Right lung (tissue), 5 donors: ENCODE measurements around the gene LIMS1. TPM values are rescaled to one million over a fixed set of nuclear protein-coding genes. Genes with fewer than 3 reads are reported as not detected.
"Not testable (repeated sequence)": the region's sequence is repeated elsewhere in the genome, so short reads cannot be mapped to it uniquely, and the experiment has no call there.

Source experiments
- DNase-seq, 2 donors: peaks; one replicate each; pipeline ENCODE4 v3.0.0-alpha.2; 2013
- polyA plus RNA-seq, 5 donors: library from polyadenylated mRNA; unstranded; fragments of 120-200 nt; gene quantifications; one replicate each; pipeline versions ENCODE4 v1.2.1 to v1.2.3, GENCODE V29; 2013; ENCODE audit warnings: inconsistent platforms in 1 of 5, low replicate concordance in 1 of 5; ENCODE audit not compliant: insufficient read length in 5 of 5, insufficient read depth in 1 of 5

The LIMS1 gene
- polyA plus RNA-seq, 5 donors = 47.1 to 79.7 (median 66.3) TPM

DNA sequence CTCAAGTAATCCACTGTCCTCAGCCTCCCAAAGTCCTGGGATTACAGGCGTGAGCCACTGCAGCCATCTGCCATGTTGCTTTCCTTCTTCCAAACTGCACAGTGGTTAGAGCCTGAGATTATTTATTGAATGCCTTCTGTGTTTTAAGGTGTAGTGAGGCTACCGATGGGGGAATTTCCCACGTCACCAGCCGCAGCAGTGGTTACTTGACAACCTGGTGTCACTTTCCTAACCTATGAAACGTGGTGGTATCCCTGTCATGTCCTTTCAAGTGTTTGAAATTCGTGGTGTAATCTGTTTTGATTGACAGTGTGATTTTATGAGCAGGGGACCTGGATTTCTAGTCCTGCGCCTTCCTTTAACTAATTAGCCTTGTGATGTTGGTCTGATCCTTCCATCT lies 124.3 kb downstream of the LIMS1 start:
- not testable (repeated sequence) for DNase-seq

DNA sequence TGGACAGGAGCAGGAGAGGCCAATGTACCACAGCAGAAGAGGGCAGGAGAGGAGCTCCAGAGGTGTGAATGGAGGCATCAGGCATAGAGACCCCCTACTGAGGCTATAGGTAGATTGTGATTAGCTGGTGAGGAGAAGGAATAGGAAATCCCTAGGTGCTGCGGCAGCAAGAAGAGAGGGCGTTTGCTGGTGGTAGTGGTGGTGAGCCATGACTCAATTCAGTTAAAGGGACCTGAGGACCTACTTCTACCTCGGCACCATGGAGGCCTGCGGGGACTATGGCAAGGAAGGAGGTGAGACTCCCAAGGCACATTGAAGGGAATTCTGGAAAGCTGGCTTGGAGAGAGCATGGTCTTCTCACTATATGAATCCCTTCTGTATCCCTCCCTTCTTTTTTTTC lies 127.2 kb downstream of the LIMS1 start:
- not testable (repeated sequence) for DNase-seq

DNA sequence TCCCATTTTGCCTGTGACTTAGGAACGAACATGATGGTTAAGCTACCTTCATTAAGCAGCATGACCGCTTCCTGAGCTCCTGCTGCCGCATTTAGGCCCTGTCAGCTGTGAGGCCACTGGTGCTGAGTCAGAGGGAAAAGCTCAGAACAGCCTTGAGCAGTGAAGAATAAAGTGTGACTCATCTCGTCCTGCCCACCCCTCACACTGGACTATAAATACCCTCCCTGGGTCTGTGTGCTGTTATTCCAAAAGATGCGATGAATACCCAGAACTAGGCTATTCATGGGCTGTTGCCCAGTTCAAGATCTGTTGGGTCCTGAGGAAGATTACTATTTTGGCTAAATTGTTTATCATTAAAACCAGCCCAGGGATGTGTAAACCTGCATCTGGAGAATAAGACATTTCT lies 127.9 kb downstream of the LIMS1 start:
- not testable (repeated sequence) for DNase-seq

DNA sequence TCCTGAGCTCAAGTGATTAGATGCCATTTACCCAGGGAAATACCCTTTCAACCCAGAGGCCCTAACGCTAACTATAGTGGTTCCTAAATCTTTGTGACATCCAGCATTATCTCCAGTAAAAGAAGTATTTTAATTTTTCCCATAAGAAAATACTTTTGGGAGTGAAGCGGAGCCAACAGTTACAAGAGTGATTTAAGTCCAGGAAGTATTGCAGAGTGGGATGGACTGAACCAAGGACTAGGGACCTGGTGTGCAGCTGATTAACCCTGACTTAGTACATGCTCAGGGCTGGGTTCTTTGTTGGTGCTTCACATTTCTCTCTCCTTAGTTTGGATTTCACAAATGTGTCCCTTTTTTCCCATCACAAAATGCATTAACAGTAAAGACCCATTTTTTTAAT lies 129.1 kb downstream of the LIMS1 start:
- DNase-seq = not testable (repeated sequence)

DNA sequence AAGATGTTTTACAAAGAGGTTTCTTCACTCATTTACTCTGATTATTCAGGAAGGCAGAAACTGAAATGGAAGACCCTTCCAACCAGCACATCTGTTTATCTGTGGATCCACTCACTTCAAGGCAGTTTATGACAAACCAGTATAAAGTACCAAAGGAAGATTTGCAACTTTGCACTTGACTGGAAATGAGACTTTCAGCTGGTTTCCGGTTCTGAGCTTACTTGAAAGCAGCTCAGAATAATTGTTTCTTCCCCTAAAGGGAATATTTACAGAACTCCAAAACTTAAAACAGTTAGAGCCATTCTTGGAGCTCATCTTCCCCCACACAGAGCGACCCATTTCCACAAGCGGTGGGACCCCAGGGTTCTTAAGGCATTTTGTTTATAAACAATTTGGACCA lies 129.8 kb downstream of the LIMS1 start:
- not testable (repeated sequence) for DNase-seq

DNA sequence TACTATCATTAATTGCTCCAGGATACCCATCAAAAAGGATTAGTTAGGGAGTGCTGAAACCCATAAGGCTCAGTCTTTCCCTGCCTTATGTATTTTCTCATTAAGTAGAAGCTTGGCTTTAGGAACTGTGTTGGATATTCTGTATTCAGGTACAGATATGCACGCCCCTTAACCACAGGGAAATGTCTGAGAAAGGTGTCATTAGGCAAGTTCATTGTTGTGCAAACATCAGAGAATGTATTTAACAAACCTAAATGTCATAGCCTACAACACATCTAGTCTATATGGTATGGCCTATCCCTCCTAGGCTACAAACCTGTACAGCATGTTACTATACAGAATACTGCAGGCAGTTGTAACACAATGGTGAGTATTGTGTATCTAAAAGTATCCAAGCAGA lies 130.7 kb downstream of the LIMS1 start:
- not testable (repeated sequence) for DNase-seq

DNA sequence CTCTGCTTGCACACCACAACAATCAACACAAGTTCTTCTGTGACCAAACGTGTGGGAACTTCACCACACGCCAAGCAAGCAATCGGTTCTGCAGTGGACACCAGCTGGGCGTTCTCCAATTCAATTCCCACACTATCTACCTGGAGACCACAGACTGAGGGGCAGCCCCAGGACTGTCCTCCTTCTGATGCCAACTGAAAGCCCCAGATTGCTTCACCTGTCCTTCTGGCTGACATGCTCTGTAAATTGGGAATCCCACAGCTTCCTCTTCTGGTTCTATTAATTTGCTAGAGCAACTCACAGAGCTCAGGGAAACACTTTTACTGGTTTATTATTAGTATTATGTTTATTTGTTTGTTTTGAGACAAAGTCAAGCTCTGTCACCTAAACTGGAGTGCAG lies 131.7 kb downstream of the LIMS1 start:
- DNase-seq = not testable (repeated sequence)

DNA sequence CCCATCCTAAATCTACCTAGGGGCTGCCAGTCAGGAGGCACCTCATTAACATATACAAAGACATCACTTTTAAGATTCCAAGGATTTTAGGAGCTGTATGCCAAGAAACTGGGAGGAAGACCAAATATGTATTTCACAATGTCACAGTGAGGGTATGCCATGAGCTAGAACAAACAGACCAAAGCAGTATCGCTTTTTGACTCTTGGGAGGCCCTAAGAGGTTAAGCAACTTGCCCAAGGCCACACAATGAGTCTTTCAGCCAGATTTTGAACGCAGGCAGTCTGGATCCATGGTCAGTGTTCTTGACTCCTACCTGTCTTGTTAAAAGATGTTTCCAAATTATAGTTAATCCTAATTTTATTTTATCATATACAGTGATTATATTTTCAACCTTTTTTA lies 132.9 kb downstream of the LIMS1 start:
- not testable (repeated sequence) for DNase-seq

DNA sequence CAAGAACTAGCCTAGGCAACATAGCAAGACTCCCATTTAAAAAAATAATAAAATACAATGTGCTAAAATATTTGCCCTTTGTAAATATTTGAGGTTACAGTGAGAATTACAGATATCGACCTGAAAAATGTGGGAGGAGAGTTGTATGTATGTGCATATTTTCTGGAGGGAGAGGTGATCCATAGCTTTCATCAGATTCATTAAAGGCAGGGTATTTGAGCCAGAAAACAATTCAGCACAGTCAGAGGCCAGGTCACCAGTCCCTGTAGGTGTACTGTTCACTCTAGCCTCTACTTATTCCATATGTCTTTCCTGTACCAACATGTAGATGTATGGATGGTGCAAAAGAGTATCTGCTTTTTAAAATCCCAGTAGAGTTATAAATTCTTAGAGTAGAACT lies 136.0 kb downstream of the LIMS1 start:
- DNase-seq = not testable (repeated sequence)

DNA sequence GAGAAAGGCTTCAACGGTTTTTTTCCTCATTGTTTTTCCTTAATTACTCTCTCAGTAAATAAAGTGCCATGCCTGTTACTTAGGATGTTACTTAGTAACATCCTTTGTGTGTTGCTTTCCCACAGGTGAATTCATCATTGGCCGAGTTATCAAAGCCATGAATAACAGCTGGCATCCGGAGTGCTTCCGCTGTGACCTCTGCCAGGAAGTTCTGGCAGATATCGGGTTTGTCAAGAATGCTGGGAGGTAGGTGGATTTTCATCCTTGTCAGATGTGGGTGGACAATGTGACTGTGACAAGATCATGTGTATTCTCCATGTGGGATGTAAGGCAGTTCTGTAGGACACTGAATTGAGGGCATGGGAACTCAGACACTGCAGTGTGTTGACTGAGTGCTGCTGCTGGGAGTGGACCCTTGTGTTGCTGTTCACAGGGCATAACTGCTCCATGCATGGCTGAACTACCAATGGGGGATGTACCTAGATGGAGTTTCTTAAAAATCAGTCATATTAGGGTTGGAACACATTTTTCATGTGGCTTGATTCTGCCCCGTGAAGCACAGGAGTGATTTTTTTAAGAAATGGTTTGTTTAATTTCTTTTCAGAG lies 138.0 kb downstream of the LIMS1 start:
- DNase-seq = not testable (repeated sequence)

DNA sequence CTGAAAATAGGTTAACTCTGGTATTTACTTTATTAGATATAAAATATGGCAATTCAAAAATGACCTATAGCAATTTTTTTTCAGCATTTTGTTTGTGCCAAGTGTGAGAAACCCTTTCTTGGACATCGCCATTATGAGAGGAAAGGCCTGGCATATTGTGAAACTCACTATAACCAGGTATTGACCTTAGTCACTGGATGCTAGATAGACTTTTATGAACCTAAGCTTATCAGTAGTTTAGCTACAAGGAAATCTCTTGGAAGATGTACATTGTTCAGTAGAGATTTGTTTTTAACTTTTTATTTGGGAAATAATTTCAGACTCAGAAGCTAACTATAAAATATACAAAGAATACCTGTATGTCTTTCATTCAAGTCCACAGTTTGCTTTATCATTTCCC lies 142.3 kb downstream of the LIMS1 start:
- not testable (repeated sequence) for DNase-seq

DNA sequence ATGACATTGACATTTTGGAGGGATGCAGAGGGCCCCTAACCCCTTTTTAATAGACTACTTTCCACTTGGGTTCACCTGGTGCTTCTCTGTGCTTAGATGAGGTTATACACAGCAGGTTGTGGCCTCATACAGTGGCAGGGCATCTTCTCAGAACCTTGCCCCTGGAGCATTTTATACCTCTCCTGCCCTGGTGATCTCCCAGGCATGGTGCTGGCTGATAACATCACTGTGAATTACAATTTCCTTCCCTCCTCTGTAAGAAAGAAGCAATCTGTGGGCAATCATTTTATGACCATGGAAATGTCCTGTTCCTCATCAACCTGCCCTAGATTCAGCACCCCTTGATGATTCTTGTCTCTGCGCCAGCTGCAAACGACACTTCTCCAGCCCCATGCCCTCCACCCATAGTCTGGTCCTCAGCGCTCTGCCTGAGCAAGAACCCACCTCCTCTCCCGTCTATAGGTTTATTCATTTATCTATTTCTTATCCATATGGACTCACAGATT lies 143.0 kb downstream of the LIMS1 start:
- DNase-seq = not testable (repeated sequence)

DNA sequence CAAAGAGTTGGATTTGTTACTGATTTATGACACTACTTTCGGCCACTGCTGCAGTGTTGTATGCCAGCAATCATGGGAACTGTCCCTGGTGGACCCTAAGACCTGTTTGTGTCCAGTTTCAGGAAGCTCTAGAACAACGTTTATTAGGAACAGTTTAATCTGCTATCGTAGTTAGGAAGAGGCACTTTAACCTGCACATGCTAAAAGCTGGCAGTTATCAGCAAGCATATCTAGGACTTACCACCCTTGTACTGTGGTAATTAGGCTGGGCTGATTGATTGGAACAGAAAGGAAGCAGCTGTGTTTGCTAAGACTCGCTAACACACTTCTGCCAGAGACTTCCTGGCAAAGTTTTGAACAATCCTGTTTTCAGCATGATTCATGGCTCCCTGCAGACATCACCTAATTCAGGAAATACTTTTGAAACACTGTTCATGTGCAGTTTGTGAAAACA lies 144.0 kb downstream of the LIMS1 start:
- peak in 1 of 2 donors; percentile 14 for DNase-seq

DNA sequence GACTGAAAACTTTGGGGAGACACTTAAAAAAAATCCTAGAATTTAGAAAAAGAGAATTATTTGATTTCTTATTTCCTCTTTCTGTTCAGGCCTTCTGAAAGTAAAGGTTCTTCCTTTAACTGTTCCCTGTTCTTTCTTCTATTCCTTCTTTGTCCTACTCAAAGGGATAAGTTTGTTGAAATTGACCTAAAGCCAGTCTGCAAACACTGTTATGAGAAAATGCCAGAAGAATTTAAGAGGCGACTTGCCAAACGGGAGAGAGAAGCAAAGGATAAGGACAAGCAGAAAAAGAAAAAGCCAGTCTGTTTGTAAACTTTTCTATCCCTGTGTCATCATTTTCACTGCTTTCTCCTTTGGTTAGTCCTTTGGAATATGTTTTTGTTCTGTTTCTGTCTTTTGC lies 146.5 kb downstream of the LIMS1 start:
- DNase-seq = not testable (repeated sequence)

DNA sequence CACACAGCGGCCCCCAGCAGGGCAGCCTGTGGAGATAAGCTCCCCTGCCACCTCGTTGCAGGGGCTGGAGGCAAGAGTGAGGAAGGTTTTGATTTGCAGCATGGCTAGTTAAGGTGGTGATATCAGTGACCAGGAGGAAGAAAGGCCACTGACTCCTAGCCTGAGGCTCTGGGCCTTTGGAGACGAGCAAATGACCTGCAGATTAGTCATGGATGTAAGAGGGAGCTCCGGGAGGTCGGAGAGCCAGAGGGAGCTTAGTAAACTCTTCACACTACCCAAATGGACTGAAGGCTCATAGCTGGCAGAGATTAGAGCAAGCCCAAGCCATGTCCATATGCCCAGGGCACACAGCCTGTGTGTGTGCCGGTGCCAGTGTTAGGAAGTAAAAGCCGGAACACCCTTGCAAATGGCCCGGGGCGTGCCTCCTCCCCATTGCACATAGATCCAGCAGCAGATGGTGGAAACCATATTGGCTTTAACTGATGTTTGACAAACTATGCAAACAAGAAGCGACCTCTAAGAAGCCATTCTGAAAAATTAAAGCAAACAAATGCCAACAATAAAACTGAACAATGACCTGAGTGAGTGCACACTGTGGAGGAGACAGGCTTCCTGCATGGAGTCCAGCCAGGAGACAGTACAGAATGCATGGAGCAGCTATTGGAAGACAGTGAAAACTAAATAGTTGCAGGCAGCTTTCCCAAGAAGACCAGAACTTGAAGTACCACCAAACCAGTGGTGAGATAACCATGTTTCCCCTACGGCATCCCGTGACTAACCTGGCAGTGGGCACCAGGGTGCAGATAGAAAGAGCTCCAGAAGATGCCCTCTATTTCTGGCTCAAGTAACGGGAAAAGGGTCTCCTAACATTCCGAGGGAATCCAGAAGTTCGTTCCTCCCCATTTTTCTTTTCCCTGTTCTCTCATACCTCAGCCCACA lies 154.8 kb downstream of the LIMS1 start:
- not testable (repeated sequence) for DNase-seq

DNA sequence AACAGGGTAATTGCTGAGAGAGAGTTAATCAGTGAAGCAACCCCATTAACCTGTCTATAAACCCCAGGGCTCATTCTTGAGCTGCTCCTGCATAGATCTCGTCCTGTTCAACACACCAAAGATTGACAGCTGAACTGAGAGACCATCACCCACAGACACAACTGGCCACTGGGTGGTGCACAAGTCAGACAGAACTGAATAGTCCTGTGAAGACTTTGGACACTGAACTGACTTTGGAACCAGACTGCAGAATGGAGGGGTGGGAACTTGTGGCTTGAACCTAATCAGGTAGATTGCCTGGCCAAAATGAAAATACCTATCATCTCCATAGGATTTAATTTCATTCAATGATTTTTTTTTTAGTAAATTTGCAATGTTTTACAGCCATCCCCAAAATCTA lies 155.7 kb downstream of the LIMS1 start:
- DNase-seq = not testable (repeated sequence)

DNA sequence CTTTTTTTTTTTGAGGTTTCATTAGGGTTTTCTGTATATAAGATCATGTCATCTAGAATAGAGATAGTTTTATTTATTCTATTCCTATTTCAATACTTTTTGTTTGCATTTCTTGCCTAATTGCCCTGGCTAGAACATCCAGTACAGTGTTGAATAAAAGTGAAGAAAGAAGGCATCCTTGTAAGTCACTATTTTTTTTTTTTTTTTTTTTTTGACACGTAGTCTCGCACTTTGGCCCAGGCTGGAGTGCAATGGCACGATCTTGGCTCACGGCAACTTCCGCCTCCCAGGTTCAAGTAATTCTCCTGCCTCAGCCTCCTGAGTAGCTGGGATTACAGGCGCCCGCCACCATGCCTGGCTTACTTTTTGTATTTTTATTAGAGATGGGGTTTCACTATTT lies 157.2 kb downstream of the LIMS1 start:
- DNase-seq = no peak

DNA sequence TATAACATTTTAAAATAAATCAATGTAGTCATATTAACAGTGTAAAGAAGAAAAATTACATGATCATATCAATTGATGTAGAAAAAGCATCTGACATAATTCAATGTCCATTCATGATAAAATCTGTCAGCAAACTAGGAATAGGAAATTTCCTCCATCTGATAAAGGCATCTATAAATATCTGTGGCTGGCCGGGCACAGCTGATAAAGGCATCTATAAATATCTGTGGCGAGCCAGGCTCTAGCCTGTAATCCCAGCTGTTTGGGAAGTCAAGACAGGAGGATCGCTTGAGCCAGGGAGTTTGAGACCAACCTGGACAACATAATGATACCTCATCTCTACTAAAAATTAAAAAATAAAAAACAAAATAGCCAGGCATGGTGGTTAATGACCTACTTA lies 166.9 kb downstream of the LIMS1 start:
- DNase-seq = no peak

DNA sequence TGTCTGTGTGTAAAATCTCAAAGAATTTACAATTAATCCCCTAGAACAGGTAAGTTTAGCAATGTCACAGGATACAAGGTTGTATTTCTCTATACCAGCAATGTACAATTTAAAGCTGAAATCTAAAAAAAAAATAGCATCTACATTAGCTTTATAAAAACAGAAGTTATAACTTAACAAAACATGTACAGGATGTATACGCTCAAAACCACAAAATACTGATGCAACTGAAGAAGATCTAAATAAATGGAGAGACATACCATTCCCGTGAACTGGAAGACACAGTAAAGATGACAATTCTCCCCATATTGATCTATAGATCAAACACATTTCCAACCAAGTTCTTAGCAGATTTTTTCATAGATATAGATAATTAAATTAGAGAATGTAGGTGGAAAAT lies 167.5 kb downstream of the LIMS1 start:
- DNase-seq = no peak

DNA sequence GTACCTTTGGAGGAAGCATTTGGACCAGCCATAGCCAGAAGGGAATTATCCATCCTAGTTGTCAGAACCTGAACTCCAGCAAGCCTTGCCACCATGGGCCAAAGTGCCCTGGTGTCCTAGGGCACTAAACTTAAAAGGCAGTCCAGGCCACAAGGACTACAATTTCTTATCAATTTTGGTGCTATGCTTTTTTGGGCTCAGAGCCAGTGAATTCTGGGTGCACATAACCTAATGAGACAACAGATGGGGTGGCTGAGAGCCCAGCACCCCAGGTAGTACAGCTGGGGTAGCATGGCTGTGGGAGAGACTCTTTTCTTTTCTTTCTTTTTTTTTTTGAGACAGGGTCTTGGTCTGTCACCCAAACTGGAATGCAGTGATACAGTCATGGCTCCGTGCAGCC lies 170.6 kb downstream of the LIMS1 start:
- DNase-seq = no peak

DNA sequence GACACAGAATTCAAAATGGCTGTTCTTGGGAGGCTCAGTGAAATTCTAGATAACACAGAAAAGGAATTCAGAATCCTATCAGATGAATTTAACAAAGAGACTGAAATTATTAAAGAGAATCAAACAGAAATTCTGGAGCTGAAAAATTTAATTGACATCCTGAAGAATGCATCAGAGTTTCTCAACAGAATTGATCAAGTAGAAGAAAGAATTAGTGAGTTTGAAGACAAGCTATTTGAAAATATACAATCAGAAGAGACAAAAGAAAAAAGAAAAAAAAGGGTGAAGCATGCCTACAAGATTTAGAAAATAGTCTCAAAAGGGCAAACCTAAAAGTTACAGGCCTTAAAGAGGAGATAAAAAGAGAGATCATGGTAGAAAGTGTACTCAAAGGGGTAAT lies 173.0 kb downstream of the LIMS1 start:
- no peak for DNase-seq

DNA sequence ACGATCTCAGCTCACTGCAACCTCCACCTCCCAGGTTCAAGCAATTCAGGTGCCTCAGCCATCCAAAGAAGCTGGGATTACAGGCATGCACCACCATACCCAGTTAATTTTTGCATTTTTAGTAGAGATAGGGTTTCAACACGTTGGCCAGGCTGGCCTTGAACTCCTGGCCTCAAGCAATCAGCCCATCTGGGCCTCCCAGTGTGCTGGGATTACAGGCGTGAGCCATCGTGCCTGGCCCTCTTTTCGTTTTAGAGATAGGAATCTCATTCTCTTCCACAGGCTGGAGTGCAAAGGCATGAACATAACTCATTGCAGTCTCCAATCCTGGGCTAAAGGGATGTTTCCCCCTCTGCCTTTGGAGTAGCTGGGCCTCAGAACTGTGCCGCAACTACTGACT lies 182.7 kb downstream of the LIMS1 start:
- DNase-seq = not testable (repeated sequence)
